ENCODE data around the gene HHIPL1. TPM values are rescaled to one million over a fixed set of nuclear protein-coding genes. Genes with fewer than 3 reads are reported as not detected.

Gene HHIPL1
- total RNA-seq, 3 donors from 2014 or later (not counting 1 experiment from before 2014, with no cell fraction given), result not detected

DNA sequence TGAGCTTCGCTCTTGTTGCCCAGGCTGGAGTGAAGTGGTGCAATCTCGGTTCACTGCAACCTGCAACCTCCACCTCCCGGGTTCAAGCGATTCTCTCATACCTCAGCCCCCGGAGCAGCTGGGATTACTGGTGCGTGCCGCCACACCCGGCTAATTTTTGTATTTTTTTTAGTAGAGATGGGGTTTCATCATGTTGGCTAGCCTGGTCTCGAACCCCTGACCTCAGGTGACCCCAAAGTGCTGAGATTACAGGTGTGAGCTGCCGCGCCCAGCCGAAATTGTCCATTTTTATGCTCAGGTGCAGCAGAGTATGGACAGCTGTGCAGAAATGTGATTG lies 20.0 kb downstream of the HHIPL1 start:
- intact Hi-C loops (cut with micrococcal nuclease), result no loop called here
- H3K4me1 Mint-ChIP-seq, result no peaks in the 10 kb centered on the region
- H3K36me3 ChIP-seq (ENCODE audit: control insufficient read depth, insufficient read depth, low read length), result no peaks in the 10 kb centered on the region
- no peak overlapping the region for H3K4me3 Mint-ChIP-seq
- H3K27me3 ChIP-seq (ENCODE audit: control insufficient read depth, insufficient read depth, low read length), result peaks cover 2% of the 10 kb centered on the region
- peaks cover 26 to 27% of the 10 kb centered on the region in 2 donors for H3K27me3 Mint-ChIP-seq (ENCODE audit: low read depth in 2 of 2)
- TF ChIP-seq CTCF (IDR thresholded peaks at IDR 0.05), result no peak
- WGBS (ENCODE audit: insufficient coverage), result 67% methylated on average over 12 of the region's 12 CpGs
- H3K9me3 ChIP-seq (ENCODE audit: control insufficient read depth, insufficient read depth, low read length), result no peaks in the 10 kb centered on the region
- no peaks in the 10 kb centered on the region for H3K9me3 Mint-ChIP-seq
- no peak overlapping the region for H3K27ac Mint-ChIP-seq
- H3K36me3 Mint-ChIP-seq, result no peaks in the 10 kb centered on the region
- DNase-seq, result no peak
- H3K27ac ChIP-seq (ENCODE audit: low read length), result no peak overlapping the region
- H3K4me1 ChIP-seq (ENCODE audit: control insufficient read depth, insufficient read depth, low read length), result no peaks in the 10 kb centered on the region
- H3K4me3 ChIP-seq (ENCODE audit: low read length), result no peak overlapping the region
- ATAC-seq, result no peak

DNA sequence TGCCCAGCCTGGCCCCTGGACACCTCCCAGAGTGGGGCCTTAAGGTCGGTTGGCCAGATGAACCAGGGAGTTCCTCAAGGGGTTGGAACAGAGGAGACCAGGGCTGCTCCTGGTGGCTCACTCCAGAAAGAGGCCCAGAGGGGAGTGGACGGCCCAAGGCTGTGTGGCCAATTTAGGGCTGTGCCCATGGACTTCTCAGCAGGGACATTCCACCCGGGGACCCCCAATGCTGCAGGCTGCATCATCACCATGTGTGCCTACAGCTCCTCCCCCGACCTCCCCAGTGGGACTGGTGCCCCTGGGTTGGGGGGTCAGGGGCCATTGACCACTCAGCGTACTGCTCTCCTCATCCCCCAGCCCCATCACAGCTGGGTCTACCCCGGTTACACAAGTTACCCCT lies 21.6 kb downstream of the HHIPL1 start:
- H3K9me3 Mint-ChIP-seq, result no peaks in the 10 kb centered on the region
- H3K27ac Mint-ChIP-seq, result no peak overlapping the region
- H3K27me3 ChIP-seq (ENCODE audit: control insufficient read depth, insufficient read depth, low read length), result no peaks in the 10 kb centered on the region

DNA sequence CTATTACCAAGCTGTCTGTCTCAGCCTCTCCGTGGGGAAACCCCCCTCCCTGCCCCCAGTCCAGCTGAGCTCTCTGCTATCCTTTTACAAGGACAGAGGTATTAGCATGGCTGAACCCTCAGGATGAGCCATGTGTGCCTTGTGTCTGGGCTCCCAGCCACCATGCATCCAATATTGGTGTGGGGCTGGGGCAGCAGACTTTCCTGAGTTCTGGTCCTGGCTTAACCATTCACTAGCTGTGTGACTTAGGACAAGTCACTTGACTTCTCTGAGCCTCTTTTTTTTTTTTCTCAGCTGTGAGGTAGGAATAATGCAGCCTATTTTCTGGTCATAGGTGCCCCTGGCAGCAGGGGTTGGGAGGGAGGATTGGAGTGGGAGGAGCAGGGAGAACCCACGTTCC lies 22.1 kb downstream of the HHIPL1 start:
- Mint-ChIP-seq H3K27me3 (ENCODE audit: low read depth in 2 of 2) (peaks cover 14 to 15% of the 10 kb centered on the region in 2 donors), H3K4me3 (no peak overlapping the region), H3K27ac (no peak overlapping the region), H3K9me3 (no peaks in the 10 kb centered on the region), H3K4me1 (no peaks in the 10 kb centered on the region), H3K36me3 (no peaks in the 10 kb centered on the region)
- Histone ChIP-seq H3K9me3 (ENCODE audit: control insufficient read depth, insufficient read depth, low read length) (no peaks in the 10 kb centered on the region), H3K4me1 (ENCODE audit: control insufficient read depth, insufficient read depth, low read length) (peaks cover 1% of the 10 kb centered on the region), H3K36me3 (ENCODE audit: control insufficient read depth, insufficient read depth, low read length) (no peaks in the 10 kb centered on the region), H3K4me3 (ENCODE audit: low read length) (no peak overlapping the region), H3K27ac (ENCODE audit: low read length) (no peak overlapping the region), H3K27me3 (ENCODE audit: control insufficient read depth, insufficient read depth, low read length) (no peaks in the 10 kb centered on the region)
- intact Hi-C loops (cut with micrococcal nuclease), result no loop called here
- no peak for ATAC-seq
- TF ChIP-seq CTCF (IDR thresholded peaks at IDR 0.05), result no peak
- DNase-seq, result no peak
- WGBS (ENCODE audit: insufficient coverage), result 75% methylated on average over 2 of the region's 2 CpGs

More for the DNA sequence above, 21.6 kb downstream of the HHIPL1 start:
- TF ChIP-seq CTCF (IDR thresholded peaks at IDR 0.05), result no peak
- no peak overlapping the region for H3K4me3 Mint-ChIP-seq
- H3K27ac ChIP-seq (ENCODE audit: low read length), result no peak overlapping the region
- H3K27me3 Mint-ChIP-seq (ENCODE audit: low read depth in 2 of 2), result peaks cover 17 to 19% of the 10 kb centered on the region in 2 donors
- no peak overlapping the region for H3K4me3 ChIP-seq (ENCODE audit: low read length)
- no peaks in the 10 kb centered on the region for H3K36me3 Mint-ChIP-seq
- no peaks in the 10 kb centered on the region for H3K4me1 ChIP-seq (ENCODE audit: control insufficient read depth, insufficient read depth, low read length)
- H3K9me3 ChIP-seq (ENCODE audit: control insufficient read depth, insufficient read depth, low read length), result no peaks in the 10 kb centered on the region
- no peak for DNase-seq
- H3K36me3 ChIP-seq (ENCODE audit: control insufficient read depth, insufficient read depth, low read length), result no peaks in the 10 kb centered on the region
- WGBS (ENCODE audit: insufficient coverage), result 64% methylated on average over 6 of the region's 6 CpGs
- H3K4me1 Mint-ChIP-seq, result no peaks in the 10 kb centered on the region
- no peak for ATAC-seq
- intact Hi-C loops (cut with micrococcal nuclease), result no loop called here

- H3K27ac Mint-ChIP-seq, result no peak overlapping the region
- H3K4me3 Mint-ChIP-seq, result no peak overlapping the region
- no peak for TF ChIP-seq CTCF (IDR thresholded peaks at IDR 0.05)
- H3K36me3 Mint-ChIP-seq, result no peaks in the 10 kb centered on the region
- Histone ChIP-seq H3K9me3 (ENCODE audit: control insufficient read depth, insufficient read depth, low read length) (no peaks in the 10 kb centered on the region), H3K27ac (ENCODE audit: low read length) (no peak overlapping the region), H3K4me3 (ENCODE audit: low read length) (no peak overlapping the region), H3K27me3 (ENCODE audit: control insufficient read depth, insufficient read depth, low read length) (no peaks in the 10 kb centered on the region), H3K4me1 (ENCODE audit: control insufficient read depth, insufficient read depth, low read length) (peaks cover 9% of the 10 kb centered on the region), H3K36me3 (ENCODE audit: control insufficient read depth, insufficient read depth, low read length) (no peaks in the 10 kb centered on the region)
- H3K9me3 Mint-ChIP-seq, result no peaks in the 10 kb centered on the region
- peaks cover 0 to 6% of the 10 kb centered on the region in 2 donors for H3K4me1 Mint-ChIP-seq
- 76% methylated on average over 9 of the region's 9 CpGs for WGBS (ENCODE audit: insufficient coverage)
- ATAC-seq, result no peak
- intact Hi-C loops (cut with micrococcal nuclease), result no loop called here
- DNase-seq, result no peak
- peaks cover 7 to 10% of the 10 kb centered on the region in 2 donors for H3K27me3 Mint-ChIP-seq (ENCODE audit: low read depth in 2 of 2)
Observed at GRCh38 chr14:99667821-99668220, 22.9 kb downstream of the HHIPL1 start.

All from natural killer cell (primary cell).